Measurements from ENCODE around the gene WFS1. TPM values are rescaled to one million over a fixed set of nuclear protein-coding genes. Genes with fewer than 3 reads are reported as not detected.

The WFS1 gene
- polyA plus RNA-seq, 3 donors, result 20.1 to 29.3 (median 29.3) TPM

GRCh38 chr4:6342530-6343293 lies 73.1 kb downstream of the WFS1 start:
- DNase-seq (ENCODE audit: extremely low read depth in 1 of 11, low read depth in 9 of 11, low spot score in 4 of 11), result peak in 1 of 11 donors; percentile 21

DNA sequence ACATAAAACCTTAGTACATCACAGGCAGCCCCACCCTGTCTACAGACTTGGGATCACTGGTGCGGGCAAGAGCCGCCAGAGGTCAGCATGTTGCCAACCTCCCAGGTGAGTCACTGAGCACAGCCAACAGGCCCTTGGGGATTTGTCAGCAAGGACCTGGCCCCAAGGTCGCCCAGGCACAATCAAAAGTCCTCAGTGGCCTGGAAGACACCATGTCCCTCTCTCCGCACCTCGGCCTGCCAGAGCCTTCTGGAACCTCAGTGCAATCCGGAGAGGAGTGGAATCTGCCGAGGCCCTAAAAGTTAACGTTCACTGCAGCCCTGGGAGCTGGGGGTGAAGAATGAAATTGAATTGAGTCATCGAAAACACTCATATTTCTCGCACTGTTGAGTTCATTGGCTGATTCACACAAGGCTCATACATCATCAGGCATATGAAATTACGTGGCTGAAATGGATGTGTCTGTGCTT lies 74.3 kb downstream of the WFS1 start:
- DNase-seq (ENCODE audit: extremely low read depth in 1 of 11, low read depth in 9 of 11, low spot score in 4 of 11), result no peak

GRCh38 chr4:6345096-6345830 lies 75.6 kb downstream of the WFS1 start:
- DNase-seq (ENCODE audit: extremely low read depth in 1 of 11, low read depth in 9 of 11, low spot score in 4 of 11), result no peak

DNA sequence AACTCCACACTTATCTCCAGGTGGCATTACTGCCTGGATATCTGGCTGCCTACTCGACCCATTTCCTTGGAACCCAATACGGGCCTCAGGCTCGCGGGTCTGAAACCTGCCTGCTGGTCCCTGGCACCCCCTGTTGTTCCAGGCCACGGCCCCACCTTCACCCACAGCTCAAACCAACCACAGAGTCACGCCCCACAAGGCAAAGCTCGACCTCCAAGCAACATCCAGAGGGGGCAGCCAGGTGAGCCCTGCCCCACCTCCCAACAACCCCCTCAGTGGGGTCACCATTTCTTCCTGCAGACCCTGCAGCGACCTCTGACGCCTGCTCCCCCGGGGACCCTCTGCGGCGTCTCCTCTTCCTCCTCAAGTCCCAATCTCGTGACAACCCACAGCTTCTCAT lies 76.2 kb downstream of the WFS1 start:
- no peak for DNase-seq (ENCODE audit: extremely low read depth in 1 of 11, low read depth in 9 of 11, low spot score in 4 of 11)

DNA sequence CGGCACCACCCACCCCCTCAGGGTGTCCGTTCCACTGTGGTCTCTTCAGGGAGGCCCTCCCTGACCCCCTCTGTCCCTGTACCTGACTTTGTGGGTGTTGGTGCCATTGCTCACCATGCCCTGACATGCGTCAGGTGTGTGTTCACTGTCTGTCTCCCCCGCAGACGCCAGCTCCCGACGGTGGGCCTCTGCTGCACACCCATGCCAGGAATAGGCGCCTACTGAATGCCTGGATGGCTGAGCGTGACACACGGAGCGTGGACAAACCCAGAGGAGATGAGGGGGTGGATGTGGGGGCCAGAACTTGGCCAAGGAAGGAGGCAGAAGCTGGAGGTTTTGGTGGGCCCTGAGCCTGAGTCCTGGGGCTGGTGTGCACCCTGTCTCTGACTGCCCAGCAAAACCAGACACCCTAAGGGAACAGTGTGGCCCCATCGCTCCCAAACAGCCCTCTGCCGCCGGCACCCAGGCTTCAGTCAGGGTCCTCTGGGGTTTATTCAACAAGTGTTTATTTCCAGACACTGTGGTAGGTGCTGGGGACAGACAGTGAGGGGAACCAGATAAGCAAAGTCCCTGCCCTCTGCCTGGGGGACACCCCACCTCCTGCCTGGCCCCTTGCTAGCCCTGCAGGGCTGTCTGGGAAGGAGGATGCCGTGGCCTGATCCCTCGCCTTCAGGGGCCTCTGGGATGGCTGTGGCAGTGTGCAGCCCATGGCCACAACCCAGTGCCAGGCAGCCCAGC lies 76.9 kb downstream of the WFS1 start:
- DNase-seq (ENCODE audit: extremely low read depth in 1 of 11, low read depth in 9 of 11, low spot score in 4 of 11), result no peak

- no peak for DNase-seq (ENCODE audit: extremely low read depth in 1 of 11, low read depth in 9 of 11, low spot score in 4 of 11)
Observed at GRCh38 chr4:6347511-6348045, 77.9 kb downstream of the WFS1 start.

DNA sequence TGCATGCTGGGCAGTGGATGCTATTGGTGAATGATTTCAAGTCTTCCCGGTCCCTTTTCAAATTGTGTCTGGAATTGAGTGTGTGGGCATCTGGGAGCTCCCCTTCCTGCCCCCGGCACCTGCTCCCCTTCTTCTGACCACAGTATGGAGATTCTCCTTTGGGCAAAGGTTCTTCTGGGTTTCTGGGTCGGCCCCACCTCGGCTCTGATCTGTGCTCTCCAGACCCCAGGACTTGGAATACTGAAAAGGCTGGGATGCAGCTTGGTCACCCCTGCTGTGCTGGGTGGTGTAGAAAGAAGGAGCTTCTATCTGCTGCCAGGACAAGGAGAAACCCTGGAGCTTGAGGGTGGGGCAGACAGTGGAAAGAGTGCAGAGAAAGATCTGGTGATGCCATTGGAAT lies 78.8 kb downstream of the WFS1 start:
- DNase-seq (ENCODE audit: extremely low read depth in 1 of 11, low read depth in 9 of 11, low spot score in 4 of 11), result no peak

DNA sequence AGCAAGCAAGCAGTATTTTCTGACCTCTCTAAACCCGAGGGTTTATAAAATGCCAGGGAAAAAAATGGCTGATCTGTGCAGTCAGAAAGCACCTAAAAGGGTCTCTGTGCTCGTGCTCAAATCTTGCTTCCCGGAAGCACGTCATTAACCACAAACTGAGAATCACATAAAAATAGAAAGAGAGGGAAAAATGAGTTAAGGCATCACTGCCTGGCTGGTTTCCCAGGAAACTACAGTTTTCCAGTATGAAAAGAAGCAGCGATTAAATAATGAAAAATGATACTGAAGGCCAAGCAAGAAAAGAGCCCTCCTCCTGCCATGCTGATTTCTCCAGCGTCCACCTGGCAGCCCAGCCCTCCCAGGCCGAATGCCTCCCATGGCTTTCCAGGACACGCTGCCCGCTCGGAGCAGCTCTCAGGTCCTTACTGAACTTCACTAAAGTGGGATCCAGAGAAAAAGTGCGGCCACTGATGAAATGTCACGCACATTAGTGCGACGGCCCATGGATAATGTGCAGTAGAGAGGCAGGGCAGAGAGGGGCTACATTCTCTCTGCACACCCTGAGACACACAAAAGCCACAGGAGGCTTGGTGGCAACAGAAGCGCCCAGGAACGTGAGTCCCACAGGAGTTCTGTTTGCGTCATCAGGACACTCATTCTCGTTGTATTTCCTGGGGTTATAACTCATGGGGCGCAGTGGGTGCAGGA lies 80.4 kb downstream of the WFS1 start:
- peak in 1 of 11 donors; percentile 25 for DNase-seq (ENCODE audit: extremely low read depth in 1 of 11, low read depth in 9 of 11, low spot score in 4 of 11)

DNA sequence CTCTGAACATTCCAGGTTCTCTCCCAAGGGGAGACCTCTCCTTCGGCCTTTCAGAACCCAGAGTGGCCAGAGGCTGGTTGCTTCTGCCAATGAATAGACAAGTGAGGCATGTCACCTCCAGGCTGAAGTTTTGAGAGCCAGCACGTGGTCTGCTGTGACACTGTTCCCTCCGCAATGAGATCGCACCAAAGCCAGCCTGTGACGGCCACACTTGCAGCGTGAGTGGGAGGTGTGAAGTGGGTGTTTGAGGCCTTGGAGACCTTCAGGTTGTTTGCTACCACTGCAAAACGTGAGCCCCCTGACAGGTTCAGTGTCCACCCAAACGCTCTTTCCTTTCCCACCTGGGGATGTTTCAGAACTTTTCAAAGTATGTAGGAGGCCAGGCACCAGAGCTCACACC lies 81.0 kb downstream of the WFS1 start:
- DNase-seq (ENCODE audit: extremely low read depth in 1 of 11, low read depth in 9 of 11, low spot score in 4 of 11), result no peak

- no peak for DNase-seq (ENCODE audit: extremely low read depth in 1 of 11, low read depth in 9 of 11, low spot score in 4 of 11)
Observed at GRCh38 chr4:6351246-6352000, 81.8 kb downstream of the WFS1 start.

- DNase-seq (ENCODE audit: extremely low read depth in 1 of 11, low read depth in 9 of 11, low spot score in 4 of 11), result no peak
Observed at GRCh38 chr4:6352031-6352692, 82.5 kb downstream of the WFS1 start.

Other genes starting within 250 kb of the WFS1 start
- under 1 TPM in 2 of 3 donors, not detected in 1; 0.09 to 0.14 TPM for gene JAKMIP1, start 69.3 kb upstream of the WFS1 start, polyA plus RNA-seq (ENCODE audit: insufficient read length in 3 of 3)
- under 1 TPM; 0.17 to 0.65 (median 0.35) TPM for gene PPP2R2C, start 202.8 kb downstream of the WFS1 start, polyA plus RNA-seq (ENCODE audit: insufficient read length in 3 of 3)

Measured in renal cortex interstitium (tissue), 11 donors.